ENCODE measurements around the gene TMEM121B.

GRCh38 chr22:17072877-17073276, 48.3 kb downstream of the TMEM121B start:
- TF ChIP-seq POLR2A (IDR thresholded peaks at IDR 0.05; ENCODE audit: low read length) (no peak), GATA1 (IDR thresholded peaks at IDR 0.05; ENCODE audit: low read depth, low read length) (no peak)
